Ramos (cell line): ENCODE data around the gene RFX2.
"Not testable (repeated sequence)": the region's sequence is repeated elsewhere in the genome, so short reads cannot be mapped to it uniquely, and the experiment has no call there.

Experiments
- in situ Hi-C: fragments of 300-500 bp; cut with MboI; formaldehyde crosslinking; loops from one replicate; pipeline ENCODE4 v1.14.3; 2022; ENCODE audit warnings: low sequenced_read_pairs; ENCODE audit not compliant: unreplicated experiment

Gene RFX2

DNA sequence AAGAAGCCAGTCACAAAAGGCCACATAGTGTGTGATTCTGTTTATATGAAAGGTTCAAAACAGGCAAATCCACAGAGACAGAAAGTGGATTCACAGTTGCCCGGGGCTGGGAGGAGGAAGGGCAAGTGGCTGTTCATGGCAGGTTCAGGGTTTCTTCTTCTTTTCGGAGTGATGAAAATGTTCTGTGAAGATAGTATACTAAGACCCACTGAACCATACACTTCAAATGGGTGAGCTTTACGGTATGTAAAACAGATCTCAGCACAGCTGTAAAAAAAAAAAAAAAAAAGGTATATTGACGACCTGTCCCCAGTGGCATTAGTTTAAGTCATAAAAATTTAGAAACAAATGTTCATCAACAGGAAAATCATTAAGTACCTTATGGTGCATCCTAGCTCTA is 32.2 kb downstream of the RFX2 start:
- in situ Hi-C loops: no loop called here

DNA sequence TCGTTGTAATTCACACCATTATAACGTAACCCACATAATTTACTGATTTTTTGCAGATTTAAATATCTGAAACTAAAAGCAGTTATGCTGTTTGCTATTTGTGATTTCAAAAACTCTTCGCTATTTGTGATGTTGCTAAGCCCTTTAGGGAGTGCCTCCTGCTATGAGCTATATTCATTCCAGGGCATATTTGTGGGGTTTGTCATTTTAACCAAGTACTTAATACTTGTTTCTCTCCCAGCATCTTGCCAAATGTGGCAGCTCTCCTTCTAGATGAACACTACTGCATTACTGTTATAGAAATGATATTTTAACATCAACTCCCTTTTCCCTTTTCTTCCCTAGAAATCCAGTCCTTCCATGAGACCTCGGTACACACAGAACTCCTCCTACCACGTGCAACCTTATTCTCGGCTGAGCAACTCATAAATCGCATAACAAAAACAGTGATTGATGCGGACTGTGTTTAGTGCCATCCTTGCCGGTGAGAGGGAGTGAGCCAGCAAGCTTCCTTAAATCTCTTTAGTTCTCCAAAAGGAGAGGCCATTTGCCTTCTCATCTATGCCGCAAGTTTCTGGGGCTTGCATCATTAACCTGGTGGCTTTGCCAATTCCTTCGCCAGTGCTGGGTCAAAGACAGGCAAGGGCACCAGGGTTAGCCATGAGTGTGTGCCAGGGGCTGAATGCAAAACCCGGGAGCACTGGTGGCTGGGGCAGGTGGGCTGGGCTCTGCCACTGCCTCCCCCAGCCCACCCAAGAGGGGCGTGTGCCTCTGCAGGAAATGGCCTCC is 33.4 kb downstream of the RFX2 start:
- in situ Hi-C loops: no loop called here

DNA sequence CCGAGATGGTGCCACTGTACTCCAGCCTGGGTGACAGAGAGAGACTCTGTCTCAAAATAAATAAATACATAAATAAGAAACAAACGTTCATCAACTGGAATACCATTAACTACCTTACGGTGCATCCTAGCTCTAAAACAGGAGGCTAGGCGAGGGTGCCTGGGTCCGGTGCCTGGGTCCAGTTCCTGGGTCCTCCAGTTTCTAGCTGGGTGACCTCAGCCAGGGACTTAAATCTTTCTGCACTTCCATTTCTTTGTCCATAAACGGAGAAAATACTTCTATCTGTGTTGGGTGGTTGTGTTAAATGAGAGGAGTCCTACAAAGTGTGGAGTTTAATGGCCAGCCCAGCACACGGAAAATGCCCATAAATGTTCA is 34.0 kb downstream of the RFX2 start:
- in situ Hi-C loops: no loop called here

DNA sequence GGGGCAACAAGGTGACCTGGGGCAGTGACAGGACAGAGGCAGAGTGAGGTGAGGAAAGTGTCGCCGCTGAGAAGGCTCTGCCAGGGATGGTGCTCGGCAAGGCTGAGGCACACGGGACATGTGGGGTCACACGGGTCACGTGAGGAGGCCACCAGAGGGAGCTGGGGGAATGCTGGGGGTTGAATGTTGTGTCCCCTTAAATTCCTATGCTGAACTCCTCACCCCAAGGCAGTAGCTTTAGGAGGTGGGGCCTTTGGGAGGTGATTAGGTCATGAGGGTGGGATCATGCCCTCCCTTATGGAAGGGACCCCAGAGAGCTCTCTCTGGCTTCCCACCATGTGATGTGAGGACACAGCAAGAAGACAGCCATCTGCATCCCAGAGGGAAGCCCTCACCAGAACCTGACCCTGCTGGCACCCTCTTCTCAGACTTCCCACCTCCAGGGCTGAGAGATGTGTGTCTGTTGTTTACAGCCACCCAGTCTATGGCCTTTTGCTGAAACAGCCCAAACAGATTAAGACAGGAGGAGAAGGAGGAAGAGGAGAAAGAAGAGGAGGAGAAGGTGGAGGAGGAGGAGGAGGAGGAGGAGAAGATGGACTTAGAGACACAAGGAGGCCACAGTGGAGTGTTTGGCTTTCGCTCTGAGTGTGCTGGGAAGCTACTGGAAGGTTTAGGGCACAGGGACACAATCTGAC is 35.4 kb downstream of the RFX2 start:
- in situ Hi-C loops: no loop called here

DNA sequence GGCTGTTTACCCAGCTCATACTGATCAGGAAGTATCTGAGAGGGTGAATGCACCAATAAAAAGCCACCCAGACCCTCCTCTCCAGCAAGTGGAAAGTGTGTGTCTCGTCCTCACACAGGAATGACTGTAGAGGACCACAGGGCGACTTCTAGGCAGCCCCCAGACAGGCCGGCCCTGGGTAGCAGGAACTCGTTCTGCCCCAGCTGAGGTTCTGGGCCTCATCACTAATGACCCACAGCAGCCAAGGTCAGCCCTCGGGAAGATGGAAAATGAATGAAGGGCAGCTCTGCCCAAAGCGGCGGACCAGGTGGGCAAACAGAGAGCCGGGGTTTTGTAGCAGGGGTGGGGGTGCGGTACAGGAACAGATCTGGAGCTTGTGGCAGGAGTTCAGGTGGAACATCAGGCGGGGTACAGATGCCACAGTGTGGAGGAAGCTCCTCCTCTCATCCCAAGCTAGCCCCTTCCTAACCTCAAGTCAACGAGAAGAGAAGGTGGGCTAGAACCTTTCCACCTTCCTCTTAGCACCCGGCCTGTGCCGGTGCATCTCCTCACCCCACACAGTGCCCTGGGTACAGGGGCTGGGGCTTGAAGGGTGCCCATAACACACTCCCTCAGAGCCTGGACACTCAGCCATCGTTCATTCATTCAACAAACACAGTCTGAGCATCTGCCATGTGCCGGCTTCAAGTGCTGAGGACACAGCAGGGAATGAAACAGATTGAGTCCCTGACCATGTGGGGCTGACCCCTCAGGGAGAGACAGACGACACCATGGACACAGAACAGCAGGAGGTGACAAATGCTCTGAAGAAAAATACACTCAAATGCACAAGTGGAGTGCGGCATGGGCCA is 36.2 kb downstream of the RFX2 start:
- in situ Hi-C loops: no loop called here

DNA sequence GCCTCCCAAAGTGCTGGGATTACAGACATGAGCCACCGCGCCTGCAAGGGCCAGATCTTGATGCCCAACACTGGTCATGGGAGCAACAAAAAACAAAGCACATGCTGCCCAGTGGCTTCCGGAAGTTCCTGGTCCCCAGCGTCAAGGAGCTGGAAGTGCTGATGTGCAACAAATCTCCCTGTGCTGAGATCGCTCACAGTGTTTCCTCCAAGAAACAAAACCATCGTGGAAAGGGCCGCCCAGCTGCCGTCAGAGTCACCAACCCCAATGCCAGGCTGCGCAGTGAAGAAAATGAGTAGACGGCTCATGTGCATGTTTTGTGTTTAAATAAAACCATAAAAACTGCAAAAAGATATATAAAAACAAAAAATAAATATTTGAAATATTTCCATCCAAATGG is 37.1 kb downstream of the RFX2 start:
- in situ Hi-C loops: not testable (repeated sequence)

DNA sequence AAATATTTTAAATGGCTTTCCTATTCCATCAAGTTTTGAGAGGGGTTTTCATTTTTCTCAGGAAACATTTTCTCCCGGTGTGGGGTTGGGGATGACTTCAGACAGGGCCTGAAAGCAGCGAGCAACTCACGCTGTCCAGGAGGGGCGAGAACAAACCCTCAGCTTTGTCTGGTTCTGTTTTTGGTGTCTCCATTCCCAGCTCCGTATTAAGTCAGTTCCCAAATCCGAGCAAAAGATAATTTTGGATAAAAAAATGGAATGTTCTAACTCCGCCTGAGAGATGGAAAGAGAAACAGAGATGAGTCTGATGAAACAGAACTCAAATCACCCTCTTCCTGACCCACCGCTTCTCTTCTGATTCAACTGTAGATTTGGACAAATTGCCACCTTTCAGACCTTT is 38.4 kb downstream of the RFX2 start:
- in situ Hi-C loops: no loop called here

DNA sequence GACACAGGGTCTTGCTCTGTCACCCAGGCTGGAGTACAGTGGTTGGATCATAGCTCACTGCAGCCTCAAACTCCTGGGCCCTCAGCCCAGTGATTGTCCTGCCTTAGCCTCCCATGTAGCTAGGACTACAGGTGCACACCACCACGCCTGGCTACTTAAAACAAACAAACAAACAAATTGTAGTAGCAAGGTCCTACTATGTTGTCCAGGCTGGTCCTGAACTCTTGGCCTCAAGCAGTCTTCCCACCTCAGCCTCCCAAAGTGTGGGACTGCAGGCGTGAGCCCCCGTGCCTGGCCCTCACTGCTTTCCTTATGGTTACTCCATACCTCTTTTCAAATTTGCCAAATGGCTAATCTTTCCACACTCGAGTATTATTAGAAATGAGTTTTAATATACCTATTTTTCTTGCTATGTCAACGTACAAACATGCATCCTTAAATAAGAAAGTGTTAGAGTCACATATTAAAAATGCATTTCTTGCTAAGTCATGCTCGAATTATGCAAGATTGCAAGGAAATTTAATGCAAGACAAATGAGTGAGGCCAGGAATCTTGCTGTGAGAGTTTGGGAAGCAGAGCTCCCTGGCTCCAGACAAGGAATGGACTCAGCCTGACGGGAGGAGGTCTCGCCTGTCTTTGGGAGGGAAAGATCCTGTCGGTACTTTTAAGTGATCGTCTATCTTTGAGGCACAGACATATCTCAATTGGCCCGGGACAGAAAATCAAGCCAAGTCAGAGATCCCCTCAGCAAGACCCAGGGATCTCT is 39.4 kb downstream of the RFX2 start:
- in situ Hi-C loops: no loop called here

DNA sequence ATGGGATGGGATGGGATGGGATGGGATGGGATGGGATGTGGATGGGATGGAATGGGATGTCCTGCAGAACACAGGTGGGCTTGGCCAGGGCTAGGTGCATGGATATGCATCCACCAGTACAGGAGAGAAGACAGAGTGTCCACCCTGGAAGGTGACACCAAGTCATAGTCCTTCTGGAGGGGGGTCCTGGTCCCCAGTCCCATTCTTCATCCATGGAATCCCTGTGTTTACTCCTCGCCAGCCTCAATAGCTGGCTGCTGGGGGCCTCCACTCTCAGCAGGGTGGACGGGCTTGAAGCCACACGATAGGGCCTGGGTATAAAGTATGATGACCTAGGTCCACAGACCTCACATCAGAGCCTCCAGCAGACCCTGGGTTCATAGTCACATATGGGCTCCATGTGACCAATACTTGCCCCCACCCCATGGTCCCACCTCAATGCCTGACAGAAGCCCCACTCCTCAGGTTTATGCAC is 40.1 kb downstream of the RFX2 start:
- in situ Hi-C loops: no loop called here

DNA sequence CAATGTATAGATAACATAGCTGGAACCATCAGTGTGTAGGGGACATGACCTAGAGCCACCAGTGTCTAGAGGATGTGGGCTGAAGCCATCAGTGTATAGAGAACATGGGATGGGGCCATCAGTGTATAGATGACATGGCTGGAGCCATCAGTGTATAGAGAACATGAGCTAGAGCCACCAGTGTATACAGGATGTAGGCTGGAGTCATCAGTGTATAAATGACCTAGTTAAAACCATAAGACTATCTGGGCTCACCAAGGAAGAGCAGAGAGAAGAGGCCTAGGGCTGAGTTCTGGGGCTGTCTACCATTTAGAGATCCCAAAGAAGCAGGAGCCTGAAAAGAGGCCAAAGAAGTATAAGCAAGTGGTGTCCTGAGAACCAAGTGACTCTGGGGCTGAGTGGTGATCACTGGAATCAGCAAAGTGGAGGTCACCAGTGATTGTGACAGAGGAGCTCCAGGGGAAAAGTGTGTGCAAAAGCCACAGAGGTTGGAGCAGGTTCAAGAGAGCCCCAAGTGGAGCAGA is 41.0 kb downstream of the RFX2 start:
- in situ Hi-C loops: no loop called here

DNA sequence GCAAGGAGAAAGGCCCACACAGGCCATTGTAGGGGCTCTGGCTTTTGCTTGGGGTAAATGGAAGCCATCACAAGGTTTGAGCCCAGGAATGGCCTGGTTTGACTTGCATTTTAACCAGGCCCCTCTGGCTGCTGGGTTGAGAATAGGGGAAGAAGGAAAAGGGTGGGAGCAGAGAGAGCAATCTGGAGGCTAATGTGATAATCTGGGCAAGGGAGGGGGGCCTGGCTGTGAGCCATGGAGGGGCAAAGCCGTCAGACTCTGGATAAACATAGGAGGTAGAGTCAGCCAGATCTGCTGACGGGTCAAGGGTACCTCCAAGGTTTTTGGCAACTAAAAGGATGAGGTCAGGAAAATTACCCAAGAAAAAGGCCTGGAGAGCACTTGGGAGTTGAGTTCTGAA is 41.6 kb downstream of the RFX2 start:
- in situ Hi-C loops: no loop called here

DNA sequence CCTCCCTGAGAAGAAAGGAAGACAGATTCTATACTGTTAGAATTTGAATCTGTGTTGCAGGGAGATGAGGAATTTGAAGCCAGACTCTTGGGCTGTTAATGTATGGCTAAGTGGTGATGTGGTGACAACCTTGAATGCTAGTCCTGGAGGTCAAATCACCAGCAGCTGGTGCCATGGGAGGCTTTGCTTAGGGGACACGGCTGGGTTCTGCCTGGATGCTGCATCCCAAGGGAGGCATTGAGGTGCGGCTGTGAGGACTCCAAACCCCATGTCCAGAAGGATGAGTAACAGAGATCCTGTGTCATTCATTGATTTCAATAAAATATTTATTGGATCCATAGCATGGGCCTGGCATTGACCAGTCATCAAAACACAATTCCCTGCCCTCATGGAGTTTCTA is 42.3 kb downstream of the RFX2 start:
- in situ Hi-C loops: no loop called here

DNA sequence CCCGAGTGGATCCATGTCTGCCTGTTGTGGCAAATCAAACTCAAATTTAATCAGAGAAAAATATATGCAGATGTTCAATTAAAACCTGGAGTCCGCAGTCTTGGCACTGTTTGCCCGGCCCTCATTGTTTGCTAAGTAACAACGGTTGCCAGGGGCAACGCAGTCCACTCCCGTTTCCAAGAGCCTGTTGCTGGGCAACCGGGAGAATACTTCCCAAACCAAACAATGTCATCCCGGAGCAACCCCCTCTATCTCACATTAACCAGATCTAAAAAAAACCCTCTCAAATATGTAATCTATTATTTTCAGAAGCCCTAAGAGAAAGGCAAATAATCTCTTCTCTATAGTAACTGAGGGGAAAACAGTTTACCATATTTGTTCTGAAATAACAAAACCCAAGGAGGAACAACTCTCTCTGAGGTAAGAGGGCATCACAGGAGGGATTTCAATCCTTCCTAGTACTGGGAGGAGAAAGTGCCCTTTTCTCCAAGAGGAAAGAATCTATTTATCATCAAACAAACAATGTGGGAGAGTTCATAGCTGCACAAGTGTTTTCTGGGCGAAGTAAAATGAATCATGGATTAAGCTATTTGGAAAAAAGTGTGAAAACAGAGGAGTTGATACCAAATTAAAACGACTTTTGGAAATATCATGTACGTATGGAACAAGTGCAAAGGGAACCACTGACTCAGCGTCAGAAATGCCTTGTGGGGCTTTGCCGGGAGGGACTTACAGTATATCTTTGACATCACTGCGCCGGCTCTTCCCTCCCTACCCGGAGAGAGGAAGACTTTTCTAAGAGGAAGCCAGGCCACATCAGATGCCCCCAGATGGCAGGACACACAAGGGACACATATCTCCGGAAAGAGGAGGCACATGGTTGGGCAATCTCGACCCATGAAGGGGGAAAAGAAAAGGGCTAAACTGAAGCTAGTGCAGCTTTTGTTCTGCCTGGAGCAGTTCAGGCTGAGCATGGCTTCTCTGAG is 43.3 kb downstream of the RFX2 start:
- in situ Hi-C loops: no loop called here

DNA sequence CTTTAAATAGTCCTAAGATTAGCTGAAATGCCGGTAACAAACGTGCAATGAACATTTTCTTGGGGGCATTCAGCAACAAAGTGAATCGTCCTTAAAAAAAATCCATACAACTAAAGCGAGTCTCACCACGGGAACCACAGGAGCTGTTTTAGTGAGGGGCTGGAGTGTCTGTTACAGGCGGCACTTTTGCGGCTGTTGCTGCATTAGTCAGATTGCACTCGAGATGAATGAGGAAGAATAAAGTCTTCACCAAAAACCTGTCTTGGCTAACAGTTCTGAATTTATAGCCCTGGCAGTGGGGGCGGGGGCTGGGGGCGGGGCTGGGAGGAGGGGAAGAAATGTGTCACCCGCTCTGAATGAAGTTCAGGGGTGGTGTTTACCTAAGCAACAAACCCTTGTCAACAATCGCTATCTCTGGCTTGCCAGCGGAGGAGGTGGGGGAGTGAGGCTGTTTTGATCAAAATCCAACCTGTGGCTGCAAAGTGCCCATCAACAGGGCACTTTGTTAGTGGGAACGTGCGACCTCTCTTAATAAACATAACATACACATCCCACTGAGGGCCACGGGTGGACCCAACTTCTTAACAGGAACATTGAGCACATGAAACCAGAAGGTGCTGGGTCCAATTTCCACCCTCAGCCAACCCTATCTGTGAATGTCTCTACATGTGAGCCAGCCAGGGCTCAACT is 44.5 kb downstream of the RFX2 start:
- in situ Hi-C loops: no loop called here

DNA sequence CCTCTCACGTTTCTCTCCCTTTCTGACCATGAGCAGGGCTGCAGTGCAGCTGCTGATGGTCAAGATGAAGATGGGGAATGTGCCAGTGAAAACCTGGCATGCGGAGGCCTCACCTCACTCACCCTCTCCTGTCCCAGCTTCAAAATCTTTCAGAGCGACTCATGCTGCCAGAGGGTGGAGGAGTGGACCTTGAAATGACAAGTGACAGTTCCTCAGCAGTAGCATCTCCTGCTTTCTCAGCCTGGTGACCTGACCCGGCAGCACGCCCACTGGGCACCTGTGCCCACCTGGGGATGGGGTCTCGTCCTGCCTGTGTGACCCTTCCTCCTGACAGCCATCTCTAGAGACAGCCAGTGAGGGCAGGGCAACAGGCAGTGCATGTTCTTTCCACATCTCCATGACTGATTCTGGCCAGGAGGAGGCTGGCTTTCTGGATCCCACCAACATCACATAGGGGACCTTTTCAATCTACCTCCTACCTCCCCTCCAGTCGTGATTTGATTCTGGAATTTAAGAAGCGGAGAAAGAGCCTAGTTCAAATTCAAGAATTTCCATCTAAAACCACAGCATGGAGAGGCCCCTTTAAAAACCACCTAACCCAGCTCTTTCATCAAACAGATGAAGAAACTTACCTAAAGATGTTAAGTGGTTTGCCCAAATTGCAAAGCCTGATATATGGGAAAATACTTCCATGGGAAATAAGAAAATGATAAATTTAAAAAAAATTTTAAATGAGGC is 45.8 kb downstream of the RFX2 start:
- in situ Hi-C loops: no loop called here

DNA sequence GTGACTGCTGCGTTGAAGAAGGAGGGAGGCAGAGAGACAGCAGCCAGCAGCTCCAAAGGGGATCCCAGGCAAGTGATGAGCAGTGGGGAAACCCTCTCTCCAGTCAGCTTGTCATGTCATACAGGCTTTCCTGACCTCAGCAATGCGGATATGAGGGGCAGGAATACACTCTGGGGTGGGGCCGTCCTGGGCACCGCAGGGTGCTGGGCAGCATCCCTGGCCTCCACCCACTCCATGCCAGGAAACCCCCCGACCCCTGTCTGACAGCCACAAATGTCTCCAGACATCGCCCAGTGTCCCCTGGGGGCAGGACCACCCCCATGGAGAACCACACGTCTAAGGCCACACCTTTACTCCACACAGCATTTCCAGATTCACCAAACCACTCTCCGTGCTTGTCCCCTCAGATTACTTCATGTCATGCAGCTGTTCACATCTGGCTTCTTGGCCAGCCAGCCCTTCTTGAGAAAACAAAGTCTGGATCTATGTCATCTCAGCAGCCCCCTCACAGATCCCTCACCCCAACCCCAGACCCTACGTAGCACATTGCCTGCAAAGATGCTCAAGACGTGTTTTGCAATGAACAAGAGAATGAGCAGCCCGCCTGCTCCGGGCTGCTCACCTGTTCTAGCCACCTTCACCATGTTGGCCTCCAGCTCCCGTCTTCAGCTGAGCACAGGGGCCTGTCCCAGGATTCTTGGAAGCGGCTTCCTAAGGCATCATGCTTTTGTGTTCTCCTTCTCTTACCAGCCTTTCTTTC is 46.5 kb downstream of the RFX2 start:
- in situ Hi-C loops: no loop called here
